Gastrocnemius medialis (tissue), 4 donors: ENCODE measurements around the gene MRPL3. TPM values are rescaled to one million over a fixed set of nuclear protein-coding genes. Genes with fewer than 3 reads are reported as not detected.

ENCODE experiments used
- ATAC-seq, 2 donors: fragments of 150-250 bp; one replicate each; pipeline ENCODE4 v1.9.1; 2016
- DNase-seq, 2 donors: peaks; one replicate each; pipeline ENCODE4 v3.0.0-alpha.2; 2019
- H3K27ac ChIP-seq, 4 donors: fragments of 200-600 bp; sonication (generic); 1 replicate in 1 of 4; 2 replicates in 3 of 4; pipeline ENCODE4 v1.5.1; 2016 to 2018; ENCODE audit warnings: mild to moderate bottlenecking in 2 of 4, moderate library complexity in 1 of 4
- H3K27me3 ChIP-seq, 3 donors: fragments of 200-600 bp; sonication (generic) in 2 of 3; 1 replicate in 1 of 3; 2 replicates in 2 of 3; pipeline versions ENCODE4 v1.5.1 to v1.6.0; 2016 to 2019; ENCODE audit warnings: mild to moderate bottlenecking in 1 of 3, moderate library complexity in 1 of 3
- H3K36me3 ChIP-seq, 2 donors: fragments of 200-600 bp; sonication (generic) in 1 of 2; one replicate each; pipeline ENCODE4 v1.5.1; 2017 to 2018
- H3K4me1 ChIP-seq, 2 donors: fragments of 200-600 bp; sonication (generic) in 1 of 2; one replicate each; pipeline ENCODE4 v1.5.1; 2016 to 2017; ENCODE audit warnings: mild to moderate bottlenecking in 2 of 2
- H3K4me3 ChIP-seq, 4 donors: fragments of 200-600 bp; sonication (generic) in 3 of 4; 1 replicate in 1 of 4; 2 replicates in 3 of 4; pipeline ENCODE4 v1.5.1; 2016 to 2019; ENCODE audit warnings: mild to moderate bottlenecking in 2 of 4
- H3K9me3 ChIP-seq, 3 donors: fragments of 200-600 bp; sonication (generic) in 2 of 3; 1 replicate in 1 of 3; 2 replicates in 2 of 3; pipeline ENCODE4 v1.5.1; 2016 to 2019
- CTCF ChIP-seq, 5 experiments: fragments of 450-650 bp in 3 of 5; fragments of 200-600 bp in 2 of 5; sonication (generic) in 2 of 5; IDR thresholded peaks in 4 of 5; conservative IDR thresholded peaks in 1 of 5; 1 replicate in 4 of 5; 2 replicates in 1 of 5; pipeline ENCODE4 v1.5.1; 2016 to 2019; ENCODE audit warnings: antibody characterized with exemption in 5 of 5, mild to moderate bottlenecking in 3 of 5, moderate library complexity in 3 of 5
- POLR2A ChIP-seq, 2 donors: fragments of 450-650 bp; IDR thresholded peaks; one replicate each; pipeline ENCODE4 v1.6.1; 2017; ENCODE audit warnings: antibody characterized with exemption in 2 of 2, mild to moderate bottlenecking in 2 of 2, moderate library complexity in 2 of 2
- in situ Hi-C, 4 donors: fragments of 200-750 bp; cut with MboI; loops; one replicate each; pipeline versions ENCODE4 v1.15.0 to v1.8.0; 2017; ENCODE audit warnings: low sequenced_read_pairs in 4 of 4
- intact Hi-C: fragments of 100-400 bp; cut with DNase I; formaldehyde crosslinking; loops from one replicate; pipeline ENCODE4 v1.15.1; 2023; ENCODE audit warnings: low total_unique reads
- total RNA-seq, 4 donors: library from RNA; depleted of rRNA; stranded (reverse); fragments of >200 nt; gene quantifications; one replicate each; pipeline versions ENCODE4 v1.1.0 to v1.2.3, GENCODE V29; 2016

Gene MRPL3
- total RNA-seq, 4 donors from 2014 or later = 72.3 to 109 (median 97.1) TPM

- no peaks in the 10 kb centered on the region for H3K4me1 ChIP-seq
- no peaks in the 10 kb centered on the region for H3K36me3 ChIP-seq
- DNase-seq (no peak), ATAC-seq (no peak)
- in situ Hi-C loops (no loop called here), intact Hi-C loops (no loop called here)
- H3K4me3 ChIP-seq = no peak overlapping the region
- H3K27ac ChIP-seq = no peak overlapping the region
- no peaks in the 10 kb centered on the region for H3K27me3 ChIP-seq
- H3K9me3 ChIP-seq = no peaks in the 10 kb centered on the region
- TF ChIP-seq POLR2A (IDR thresholded peaks at IDR 0.05) (no peak), CTCF (IDR thresholded peaks at IDR 0.05 in 4 of 5, conservative IDR thresholded peaks at IDR 0.05 in 1 of 5) (no peak)
These were observed 85.0 kb downstream of the MRPL3 start for GRCh38 chr3:131417751-131418150.

Other genes starting within 250 kb of the MRPL3 start
- 10 to 100 TPM in 3 of 4 donors, 1 to 10 TPM in 1; 10.0 to 18.3 (median 14.4) TPM for gene NUDT16, start 121.2 kb downstream of the MRPL3 start, total RNA-seq